SHP77 (cell line): ENCODE results near the gene RIMS1.
"Not testable (repeated sequence)": the region's sequence is repeated elsewhere in the genome, so short reads cannot be mapped to it uniquely, and the experiment has no call there.

ENCODE experiments used
- DNase-seq, 2 experiments: peaks; one replicate each; lab custom pipeline; 2025; lab: John Stamatoyannopoulos, UW

Gene RIMS1

GRCh38 chr6:72335203-72335602 is 448.9 kb downstream of the RIMS1 start:
- DNase-seq = not testable (repeated sequence)

- DNase-seq = no peak
Measured at GRCh38 chr6:72348926-72349325, 462.6 kb downstream of the RIMS1 start.

GRCh38 chr6:72350296-72350881 is 464.0 kb downstream of the RIMS1 start:
- DNase-seq = no peak

- no peak for DNase-seq
Measured at GRCh38 chr6:72363844-72364740, 477.7 kb downstream of the RIMS1 start.

- no peak for DNase-seq
Measured at GRCh38 chr6:72365773-72366172, 479.4 kb downstream of the RIMS1 start.

- no peak for DNase-seq
Measured at GRCh38 chr6:72367439-72367838, 481.1 kb downstream of the RIMS1 start.

GRCh38 chr6:72371473-72371872 is 485.1 kb downstream of the RIMS1 start:
- DNase-seq = no peak

GRCh38 chr6:72374172-72374571 is 487.8 kb downstream of the RIMS1 start:
- no peak for DNase-seq

GRCh38 chr6:72374857-72375256 is 488.5 kb downstream of the RIMS1 start:
- peak; percentile 64 to 65 for DNase-seq

GRCh38 chr6:72376736-72377135 is 490.4 kb downstream of the RIMS1 start:
- DNase-seq = no peak

- DNase-seq = no peak
Measured at GRCh38 chr6:72381076-72381475, 494.7 kb downstream of the RIMS1 start.

GRCh38 chr6:72382602-72383529 is 496.5 kb downstream of the RIMS1 start:
- DNase-seq = no peak

GRCh38 chr6:72386324-72386723 is 500.0 kb downstream of the RIMS1 start:
- peak in 1 of 2 experiments; percentile 4 for DNase-seq

GRCh38 chr6:72389698-72390097 is 503.3 kb downstream of the RIMS1 start:
- DNase-seq = no peak

- no peak for DNase-seq
Measured at GRCh38 chr6:72390548-72390947, 504.2 kb downstream of the RIMS1 start.

GRCh38 chr6:72401865-72402264 is 515.5 kb downstream of the RIMS1 start:
- DNase-seq = no peak

- no peak for DNase-seq
Measured at GRCh38 chr6:72403413-72403812, 517.1 kb downstream of the RIMS1 start.

GRCh38 chr6:72406517-72406916 is 520.2 kb downstream of the RIMS1 start:
- DNase-seq = no peak

- no peak for DNase-seq
Measured at GRCh38 chr6:72410769-72411168, 524.4 kb downstream of the RIMS1 start.

GRCh38 chr6:72411872-72412708 is 525.7 kb downstream of the RIMS1 start:
- peak; percentile 37 to 52 for DNase-seq

- DNase-seq = no peak
Measured at GRCh38 chr6:72412709-72413044, 526.3 kb downstream of the RIMS1 start.

- no peak for DNase-seq
Measured at GRCh38 chr6:72413884-72414283, 527.5 kb downstream of the RIMS1 start.
